Measurements from ENCODE around the gene SH3BP5L.

DNA sequence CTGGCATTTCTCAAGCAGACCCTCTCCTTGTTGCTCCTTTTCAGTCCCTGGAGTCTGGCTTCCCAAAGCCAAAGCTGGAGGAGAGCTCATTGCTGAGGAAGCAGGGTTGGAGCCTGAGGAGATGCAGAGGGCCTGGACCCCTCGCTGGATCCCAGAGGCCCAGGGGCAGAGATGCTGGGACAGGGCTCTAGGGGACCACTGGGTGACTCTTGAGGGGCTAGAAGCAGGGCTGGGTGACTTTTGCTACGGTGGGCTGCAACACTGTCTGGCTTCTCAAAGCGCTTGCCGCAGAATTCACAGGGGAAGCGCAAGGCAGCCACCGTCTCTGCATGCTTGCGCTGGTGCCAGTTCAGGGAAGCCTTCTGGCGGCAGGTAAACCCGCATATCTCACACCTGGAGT, 24.4 kb upstream of the SH3BP5L start:
- TF ChIP-seq, protein P1, sequence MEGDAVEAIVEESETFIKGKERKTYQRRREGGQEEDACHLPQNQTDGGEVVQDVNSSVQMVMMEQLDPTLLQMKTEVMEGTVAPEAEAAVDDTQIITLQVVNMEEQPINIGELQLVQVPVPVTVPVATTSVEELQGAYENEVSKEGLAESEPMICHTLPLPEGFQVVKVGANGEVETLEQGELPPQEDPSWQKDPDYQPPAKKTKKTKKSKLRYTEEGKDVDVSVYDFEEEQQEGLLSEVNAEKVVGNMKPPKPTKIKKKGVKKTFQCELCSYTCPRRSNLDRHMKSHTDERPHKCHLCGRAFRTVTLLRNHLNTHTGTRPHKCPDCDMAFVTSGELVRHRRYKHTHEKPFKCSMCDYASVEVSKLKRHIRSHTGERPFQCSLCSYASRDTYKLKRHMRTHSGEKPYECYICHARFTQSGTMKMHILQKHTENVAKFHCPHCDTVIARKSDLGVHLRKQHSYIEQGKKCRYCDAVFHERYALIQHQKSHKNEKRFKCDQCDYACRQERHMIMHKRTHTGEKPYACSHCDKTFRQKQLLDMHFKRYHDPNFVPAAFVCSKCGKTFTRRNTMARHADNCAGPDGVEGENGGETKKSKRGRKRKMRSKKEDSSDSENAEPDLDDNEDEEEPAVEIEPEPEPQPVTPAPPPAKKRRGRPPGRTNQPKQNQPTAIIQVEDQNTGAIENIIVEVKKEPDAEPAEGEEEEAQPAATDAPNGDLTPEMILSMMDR (IDR thresholded peaks at IDR 0.05) = no peak
- TF ChIP-seq POLR2A (IDR thresholded peaks at IDR 0.05) = no peak
